HT1080 (cell line): Measurements from ENCODE around the gene INF2. TPM values are rescaled to one million over a fixed set of nuclear protein-coding genes. Genes with fewer than 3 reads are reported as not detected.
A peak's percentile ranks its signal among the peaks of the same experiment; 100 is the strongest.

Experiments used
- DNase-seq: peaks from one replicate; pipeline ENCODE4 v3.0.0-alpha.2; 2015; ENCODE audit warnings: low read depth
- total RNA-seq: library from RNA; depleted of rRNA; stranded (reverse); fragments of >200 nt; shearing (Covaris generic); gene quantifications from 2 replicates; pipeline ENCODE4 v1.2.3, GENCODE V29; 2014

INF2 gene
- total RNA-seq, 1 experiment from 2014 or later = 80.0 TPM

DNA sequence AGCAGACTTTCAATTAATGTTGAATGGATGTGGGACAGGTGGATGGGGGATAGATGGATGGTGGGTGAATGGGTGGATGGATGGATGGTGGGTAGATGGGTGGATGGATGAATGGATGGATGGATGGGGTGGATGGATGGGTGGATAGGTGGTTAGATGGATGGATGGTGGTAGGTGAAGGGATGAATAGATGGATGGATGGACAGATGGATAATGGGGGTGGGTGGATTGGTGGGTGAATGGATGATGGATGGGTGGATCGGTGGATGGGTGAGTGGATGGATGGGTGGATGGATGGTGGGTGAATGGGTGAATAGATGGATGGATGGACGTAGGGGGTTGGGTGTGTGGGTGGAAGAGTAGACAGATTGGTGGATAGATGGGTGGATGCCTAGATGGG lies 14.0 kb upstream of the INF2 start:
- no peak for DNase-seq

DNA sequence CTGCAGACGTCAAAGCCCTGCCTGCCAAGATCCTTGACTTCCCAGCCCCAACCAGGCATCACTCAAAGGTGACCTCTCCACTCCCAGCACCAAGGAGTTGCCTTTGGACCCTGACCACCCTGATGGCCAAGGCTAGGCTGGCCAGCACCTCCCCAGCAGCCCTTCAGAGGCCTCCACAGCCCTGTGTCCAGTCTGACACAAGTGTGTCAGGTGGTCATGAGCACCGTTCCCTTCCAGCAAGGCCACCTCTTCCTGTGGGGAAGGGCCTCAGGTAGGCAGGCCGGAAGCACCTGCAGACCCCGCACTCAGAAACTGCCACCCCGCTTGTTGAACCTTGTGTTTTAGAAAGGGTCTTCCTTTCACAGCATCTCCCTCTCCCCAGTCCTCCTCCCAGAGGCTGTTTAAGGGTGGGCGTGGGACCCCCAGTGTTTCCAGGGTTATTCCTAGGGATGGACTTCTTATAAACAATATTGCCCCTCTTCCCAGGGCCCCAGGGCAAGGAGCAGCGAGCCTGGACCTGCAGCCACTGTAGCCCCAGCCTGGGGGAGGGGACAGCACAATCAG lies 13.2 kb upstream of the INF2 start:
- no peak for DNase-seq

DNA sequence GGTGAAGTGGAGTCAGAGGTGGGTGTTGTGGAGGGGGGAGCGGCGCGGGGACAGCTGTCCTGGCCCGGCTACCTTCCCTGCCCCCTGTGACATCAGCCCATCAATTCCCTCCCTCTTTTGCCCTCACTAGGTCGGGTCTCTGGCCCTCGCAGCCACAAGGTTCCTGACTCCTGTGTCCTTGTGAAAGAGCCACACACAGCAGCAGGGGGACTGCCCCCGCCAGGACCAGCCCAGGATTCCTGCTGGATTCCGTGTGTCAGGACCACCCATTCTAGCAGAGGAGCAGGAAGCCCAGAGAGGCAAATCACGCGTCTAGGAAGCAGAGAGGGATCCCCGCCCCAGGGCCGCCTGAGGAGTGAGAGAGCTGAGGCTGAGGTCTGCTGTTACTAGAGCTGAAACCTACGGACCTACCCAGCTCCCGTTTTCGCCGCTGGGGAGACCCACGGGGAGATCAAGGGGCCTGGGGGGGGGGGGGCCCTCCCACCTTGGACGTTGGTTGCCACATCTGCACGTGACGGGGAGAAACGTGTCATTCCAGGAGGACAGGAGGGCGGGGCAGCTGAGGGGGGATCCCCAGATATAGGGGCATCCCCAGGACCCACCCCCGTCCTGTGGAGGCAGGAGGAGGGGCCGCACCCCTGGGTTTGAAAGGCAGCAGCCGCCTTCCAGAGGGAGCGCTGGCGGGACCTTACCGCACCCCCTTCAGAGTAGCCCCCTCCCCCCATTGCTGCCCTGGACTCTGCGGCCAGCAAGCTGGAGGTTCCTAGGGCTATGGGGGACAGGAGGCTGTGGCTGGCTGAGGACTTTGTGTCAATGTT lies 12.5 kb upstream of the INF2 start:
- no peak for DNase-seq

DNA sequence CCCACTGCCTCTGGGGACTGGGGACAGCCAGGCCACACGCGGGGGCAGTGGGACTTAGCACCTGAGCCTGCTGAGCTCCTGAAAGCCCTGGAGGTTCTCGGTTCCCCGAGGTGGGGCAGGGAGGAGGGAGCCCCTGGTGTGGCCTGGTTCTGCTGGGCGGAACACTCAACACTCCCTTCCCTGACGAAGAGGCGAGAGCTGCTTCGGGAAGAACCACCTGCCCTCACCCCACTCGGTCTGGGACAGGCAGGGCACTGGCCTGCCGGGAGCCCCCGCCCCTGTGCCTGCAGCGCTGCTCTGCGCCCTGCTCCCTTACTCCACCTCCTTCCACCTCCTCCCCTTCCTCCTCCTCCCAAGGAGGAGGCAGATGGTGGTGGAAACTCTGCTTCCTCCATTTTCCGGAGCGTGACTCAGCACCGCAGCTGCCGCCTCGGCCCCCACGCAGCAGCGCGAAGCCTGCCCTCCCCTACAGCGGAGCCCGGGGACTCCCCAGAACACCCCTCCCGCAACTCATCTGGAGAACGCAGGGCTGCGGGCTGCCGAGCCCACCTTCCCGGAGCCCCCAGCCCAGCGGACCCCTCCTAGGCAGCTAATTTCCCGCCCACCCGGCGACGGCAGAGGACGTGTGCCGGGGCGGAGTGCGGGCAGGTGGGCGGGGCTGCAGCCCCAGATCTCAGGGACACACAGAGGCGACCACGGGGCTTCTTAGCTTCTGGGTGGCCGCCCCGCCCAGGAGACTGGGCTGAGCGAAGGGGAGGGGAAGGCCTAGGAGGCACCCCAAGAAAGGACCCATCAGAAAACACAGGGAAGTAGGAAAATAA lies 11.7 kb upstream of the INF2 start:
- DNase-seq = peak; percentile 83

DNA sequence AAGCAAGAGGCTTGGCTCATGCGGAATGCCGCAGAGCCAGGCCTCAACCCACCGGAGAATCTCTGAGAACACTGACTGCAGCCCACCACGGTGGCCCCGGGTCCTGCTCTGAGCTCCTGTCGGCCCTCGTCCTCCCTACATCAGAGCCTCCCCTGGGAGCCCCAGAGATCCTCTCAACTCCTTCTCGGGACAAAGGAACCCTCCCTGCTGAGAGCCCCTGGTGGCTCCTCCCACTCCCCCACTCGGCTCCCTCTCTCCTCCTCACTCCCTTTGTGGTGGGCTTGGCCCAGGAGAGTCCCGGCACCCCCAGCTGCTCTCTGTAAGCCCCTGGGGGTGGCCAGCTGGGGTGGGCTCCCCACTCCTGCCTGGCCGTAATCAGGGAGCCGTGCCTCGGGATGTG lies 11.1 kb upstream of the INF2 start:
- DNase-seq = no peak

- no peak for DNase-seq
These were observed 10.3 kb upstream of the INF2 start for GRCh38 chr14:104678901-104679705.

- DNase-seq = peak; percentile 88
These were observed 9.2 kb upstream of the INF2 start for GRCh38 chr14:104680056-104680805.

DNA sequence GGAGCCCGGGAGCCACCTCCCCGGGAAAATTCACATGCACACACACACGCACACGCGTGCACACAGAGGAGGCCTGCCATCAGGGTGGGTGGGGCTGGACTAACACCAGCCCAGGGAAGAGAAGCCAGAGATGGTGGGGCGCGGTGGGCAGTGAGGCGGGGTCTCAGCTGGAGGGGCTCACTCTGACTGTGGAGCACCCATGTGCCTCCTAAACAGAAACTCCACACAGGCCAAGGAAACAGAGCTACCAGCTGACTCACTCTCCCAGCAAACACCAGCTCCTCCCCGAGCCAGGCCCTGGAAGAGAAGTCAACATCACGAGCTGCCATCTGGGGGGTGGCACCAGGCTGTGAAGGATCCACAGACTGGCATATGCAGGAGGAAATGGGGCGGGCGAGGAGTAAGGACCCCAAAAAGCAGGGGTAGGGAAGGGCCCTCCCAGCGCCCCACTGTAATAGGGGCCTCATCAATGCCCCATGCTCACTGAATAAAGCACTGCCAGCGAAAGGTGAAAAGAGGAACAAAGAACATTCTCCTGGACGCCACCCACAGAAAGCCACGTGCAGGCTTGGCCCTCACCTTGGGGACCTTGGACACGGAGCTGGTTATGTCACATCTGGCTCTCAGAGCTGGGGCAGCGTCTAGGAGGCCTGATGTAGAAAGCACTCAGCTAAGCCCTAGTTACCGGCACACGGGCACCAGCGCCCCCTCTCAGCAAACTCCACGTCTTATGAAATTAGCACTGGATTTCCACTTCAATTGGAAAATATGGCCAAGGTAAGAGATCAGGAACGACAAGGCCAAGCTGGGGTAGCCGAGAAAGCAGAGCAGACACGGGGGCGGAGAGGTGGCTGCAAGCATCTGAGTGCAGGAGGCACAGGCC lies 8.4 kb upstream of the INF2 start:
- peak; percentile 85 for DNase-seq

DNA sequence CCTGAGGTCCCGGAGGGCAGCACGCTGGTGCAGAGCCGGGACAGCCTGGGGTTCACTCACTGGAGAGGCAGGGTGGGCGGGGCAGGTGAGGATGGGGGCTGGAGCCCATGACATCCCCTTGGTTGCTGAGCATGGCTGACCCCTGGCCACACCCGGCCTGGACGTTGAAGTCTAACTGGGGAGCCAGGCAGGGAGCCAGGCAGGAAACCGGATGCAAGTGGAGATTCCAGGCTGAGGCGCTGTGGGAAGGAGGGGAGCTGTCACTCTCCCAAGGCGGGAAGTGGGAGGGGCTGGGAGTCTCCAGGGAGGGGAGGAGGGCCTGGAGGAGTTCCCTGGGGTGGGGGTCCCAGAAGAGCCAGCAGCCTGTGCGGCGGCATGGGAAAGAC lies 7.7 kb upstream of the INF2 start:
- DNase-seq = peak; percentile 92

DNA sequence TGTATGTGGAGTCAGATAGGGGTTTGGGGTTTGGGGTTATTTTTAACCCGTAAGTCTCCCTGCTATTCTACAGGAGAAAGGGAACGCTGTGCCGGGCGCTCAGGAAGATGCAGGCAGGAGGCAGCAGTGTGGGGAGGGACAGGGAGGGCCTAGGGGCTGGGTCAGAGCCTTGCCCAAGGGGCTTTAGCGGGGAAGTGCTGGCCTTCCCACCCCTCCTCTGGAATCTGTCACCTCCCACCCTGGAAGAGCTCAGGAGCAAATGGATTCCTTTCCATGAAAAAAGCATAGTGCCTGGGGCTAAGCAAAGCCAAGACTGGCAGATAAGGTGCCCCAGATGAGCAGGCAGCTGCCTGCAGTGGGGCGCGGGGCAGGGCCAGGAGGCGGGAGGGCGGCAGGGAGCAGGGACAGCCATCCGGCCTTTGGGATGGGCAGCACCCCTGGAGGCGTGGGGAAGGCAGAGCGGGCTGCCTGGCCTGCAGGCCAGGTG lies 7.3 kb upstream of the INF2 start:
- DNase-seq = peak; percentile 57

DNA sequence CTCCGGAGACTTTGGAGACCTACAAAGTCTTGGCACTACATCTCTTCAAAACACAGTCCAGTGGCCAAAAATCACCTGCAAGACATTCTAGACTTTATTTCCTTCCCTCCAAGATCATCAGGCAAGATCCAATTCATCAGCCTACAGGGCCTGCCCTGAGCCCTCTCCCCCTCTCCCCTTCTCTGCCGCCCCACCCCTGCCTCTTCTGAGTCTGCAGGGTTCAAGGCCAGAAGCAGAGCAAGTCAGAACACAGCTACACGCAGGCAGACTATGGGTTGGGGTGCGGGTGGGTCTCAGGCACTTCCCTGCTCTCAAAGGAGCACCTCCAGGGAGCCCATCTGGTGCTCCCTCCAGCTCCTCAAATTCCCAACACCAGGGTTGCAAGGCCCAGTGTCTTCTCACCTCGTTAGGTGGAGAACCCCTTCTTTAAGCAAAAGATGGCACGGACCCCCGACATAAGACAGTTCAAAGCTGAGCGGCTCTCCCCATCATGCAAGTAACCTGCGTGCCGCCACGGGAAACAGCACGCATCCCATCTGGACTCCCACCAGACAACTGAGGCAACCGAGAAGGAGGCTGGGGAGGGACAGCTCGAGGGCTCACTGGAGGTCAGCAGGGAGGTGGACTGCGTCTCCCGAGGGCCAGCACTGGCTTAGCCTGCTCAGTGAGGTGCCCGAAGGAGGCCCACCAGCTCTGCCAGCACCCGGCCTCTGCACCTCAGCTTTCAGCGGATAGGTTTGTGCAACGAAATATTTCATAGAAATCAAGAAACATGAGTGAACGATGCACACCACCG lies 5.6 kb upstream of the INF2 start:
- DNase-seq = no peak

DNA sequence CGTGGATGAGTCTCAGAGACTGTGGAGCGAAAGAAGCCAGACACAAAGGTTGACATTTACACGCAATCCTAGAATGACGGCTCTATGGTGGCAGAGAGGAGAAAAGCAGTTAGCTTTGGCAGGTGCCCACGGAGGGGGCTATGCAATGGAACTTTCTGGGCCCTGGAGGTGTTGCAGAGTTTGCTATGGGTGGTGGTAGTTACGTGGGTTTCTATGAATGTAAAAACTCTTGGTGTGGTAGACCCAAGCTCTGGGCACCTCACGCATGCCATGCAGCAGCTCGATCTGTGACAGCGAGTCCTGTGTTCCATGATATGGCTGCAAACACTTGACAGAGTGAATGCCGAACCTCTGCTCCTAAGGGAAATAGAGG lies 5.0 kb upstream of the INF2 start:
- DNase-seq = no peak

DNA sequence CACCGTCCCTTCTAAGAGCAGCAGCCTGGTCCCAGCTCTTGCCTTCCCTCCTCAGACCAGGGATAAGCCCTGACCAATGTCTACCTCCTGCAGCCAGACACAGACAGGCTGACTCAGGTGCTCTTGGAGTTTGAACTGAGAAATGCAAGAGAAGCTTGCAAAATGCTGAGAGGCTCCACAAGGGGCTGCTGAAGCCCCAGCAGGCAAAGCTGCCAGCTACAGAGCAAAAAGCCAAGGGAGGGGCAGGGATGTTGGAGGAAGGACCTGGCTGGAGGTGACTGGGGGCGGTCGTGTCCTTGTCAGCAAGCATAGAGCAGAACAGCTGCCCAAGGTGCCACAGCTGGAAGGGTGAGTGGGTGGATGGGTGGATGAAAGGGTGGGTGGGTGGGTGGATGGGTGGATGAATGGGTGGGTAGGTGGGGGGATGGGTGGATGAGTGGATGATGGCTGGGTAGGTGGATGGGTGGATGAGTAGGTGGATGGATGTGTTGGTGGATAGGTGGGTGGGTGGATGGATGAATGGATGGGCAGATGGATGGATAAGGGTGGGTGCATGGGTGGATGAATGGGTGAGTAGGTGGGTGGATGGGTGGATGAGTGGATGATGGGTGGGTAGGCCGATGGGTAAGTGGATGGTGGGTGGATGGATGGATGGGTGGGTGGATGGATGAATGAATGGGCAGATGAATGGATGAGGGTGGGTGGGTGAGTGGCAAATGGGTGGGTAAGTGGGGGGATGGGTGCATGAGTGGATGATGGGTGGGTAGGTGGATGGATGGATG lies 4.0 kb upstream of the INF2 start:
- DNase-seq = peak; percentile 49

- no peak for DNase-seq
These were observed 3.3 kb upstream of the INF2 start for GRCh38 chr14:104685998-104686610.

- no peak for DNase-seq
These were observed 2.5 kb upstream of the INF2 start for GRCh38 chr14:104686624-104687517.
